Measurements from ENCODE around the gene USP49. TPM values are rescaled to one million over a fixed set of nuclear protein-coding genes. Genes with fewer than 3 reads are reported as not detected.

USP49 gene
- total RNA-seq, 1 experiment from 2014 or later, result 6.9 TPM

DNA sequence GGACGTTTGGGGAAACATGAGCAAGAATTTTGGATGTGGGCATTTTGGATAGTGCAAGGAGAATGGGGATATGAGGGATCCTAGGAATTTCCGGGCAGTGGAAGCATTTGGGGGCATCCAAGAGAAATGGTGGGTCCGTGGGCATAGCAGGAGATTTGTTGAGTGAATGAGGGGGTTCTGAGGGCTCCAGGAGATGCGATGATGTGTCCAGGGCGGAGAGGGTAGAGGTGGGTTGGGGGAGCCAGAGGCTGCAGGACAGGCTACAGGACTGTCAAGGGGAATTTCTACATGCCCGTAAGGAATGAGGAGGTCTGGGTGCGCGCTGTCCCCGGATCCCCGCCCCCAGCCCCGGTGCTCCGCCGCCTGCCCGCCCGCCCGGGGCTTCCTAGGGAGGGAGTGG, 115.8 kb downstream of the USP49 start:
- H3K9me3 ChIP-seq (ENCODE audit: control insufficient read depth in 1 of 2, insufficient read depth in 1 of 2, low read depth in 1 of 2, low read length in 2 of 2), result no peaks in the 10 kb centered on the region
- H4K20me1 ChIP-seq (ENCODE audit: insufficient read depth), result no peaks in the 10 kb centered on the region
- H3K4me2 ChIP-seq (ENCODE audit: low read length), result peak overlapping the region; percentile 92
- intact Hi-C loops (cut with micrococcal nuclease), result loop anchor here (2.0 to 10.0 kb wide), 2 partner anchors 45 to 175 kb away; partner anchors contain the start of gene TFEB
- RAD21 ChIA-PET (ENCODE audit: low non-redundant PET in 1 of 2, low total read pairs in 2 of 2, uncharacterized antibody in 2 of 2, unreplicated experiment in 2 of 2), result no interaction called here
- CTCF ChIA-PET, result interaction anchor here (0.7 to 0.8 kb wide), 2 partner anchors 11 to 266 kb away, joined by 3 to 4 read pairs; no protein-coding TSS in a partner anchor
- TF ChIP-seq, protein P1, sequence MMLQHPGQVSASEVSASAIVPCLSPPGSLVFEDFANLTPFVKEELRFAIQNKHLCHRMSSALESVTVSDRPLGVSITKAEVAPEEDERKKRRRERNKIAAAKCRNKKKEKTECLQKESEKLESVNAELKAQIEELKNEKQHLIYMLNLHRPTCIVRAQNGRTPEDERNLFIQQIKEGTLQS (IDR thresholded peaks at IDR 0.05), result no peak
- no peak for TF ChIP-seq CEBPB (IDR thresholded peaks at IDR 0.05; ENCODE audit: low read depth)
- TF ChIP-seq, protein P2, sequence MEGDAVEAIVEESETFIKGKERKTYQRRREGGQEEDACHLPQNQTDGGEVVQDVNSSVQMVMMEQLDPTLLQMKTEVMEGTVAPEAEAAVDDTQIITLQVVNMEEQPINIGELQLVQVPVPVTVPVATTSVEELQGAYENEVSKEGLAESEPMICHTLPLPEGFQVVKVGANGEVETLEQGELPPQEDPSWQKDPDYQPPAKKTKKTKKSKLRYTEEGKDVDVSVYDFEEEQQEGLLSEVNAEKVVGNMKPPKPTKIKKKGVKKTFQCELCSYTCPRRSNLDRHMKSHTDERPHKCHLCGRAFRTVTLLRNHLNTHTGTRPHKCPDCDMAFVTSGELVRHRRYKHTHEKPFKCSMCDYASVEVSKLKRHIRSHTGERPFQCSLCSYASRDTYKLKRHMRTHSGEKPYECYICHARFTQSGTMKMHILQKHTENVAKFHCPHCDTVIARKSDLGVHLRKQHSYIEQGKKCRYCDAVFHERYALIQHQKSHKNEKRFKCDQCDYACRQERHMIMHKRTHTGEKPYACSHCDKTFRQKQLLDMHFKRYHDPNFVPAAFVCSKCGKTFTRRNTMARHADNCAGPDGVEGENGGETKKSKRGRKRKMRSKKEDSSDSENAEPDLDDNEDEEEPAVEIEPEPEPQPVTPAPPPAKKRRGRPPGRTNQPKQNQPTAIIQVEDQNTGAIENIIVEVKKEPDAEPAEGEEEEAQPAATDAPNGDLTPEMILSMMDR (IDR thresholded peaks at IDR 0.05 in 2 of 3, conservative IDR thresholded peaks at IDR 0.05 in 1 of 3; ENCODE audit: borderline replicate concordance in 1 of 3, insufficient read depth in 1 of 3, low read depth in 2 of 3, low read length in 2 of 3), result no peak
- no peak for TF ChIP-seq EZH2phosphoT487 (IDR thresholded peaks at IDR 0.05; ENCODE audit: borderline replicate concordance)
- TF ChIP-seq ZFX (IDR thresholded peaks at IDR 0.05), result no peak
- no peak for TF ChIP-seq RAD21 (IDR thresholded peaks at IDR 0.05; ENCODE audit: low read depth)
- TF ChIP-seq SP1 (IDR thresholded peaks at IDR 0.05; ENCODE audit: low read depth), result no peak
- no peak for TF ChIP-seq ELF1 (IDR thresholded peaks at IDR 0.05; ENCODE audit: borderline replicate concordance, low read depth)
- TF ChIP-seq TCF7L2 (IDR thresholded peaks at IDR 0.05; ENCODE audit: borderline replicate concordance, extremely low read depth, insufficient read depth, insufficient read length), result no peak
- TF ChIP-seq EZH2 (IDR thresholded peaks at IDR 0.05), result no peak
- TF ChIP-seq POLR2AphosphoS5 (IDR thresholded peaks at IDR 0.05; ENCODE audit: low read depth, low read length), result no peak
- TF ChIP-seq YY1 (IDR thresholded peaks at IDR 0.05; ENCODE audit: extremely low read depth, insufficient replicate concordance, low read depth, low read length), result no peak
- no peak for TF ChIP-seq FOSL1 (IDR thresholded peaks at IDR 0.05; ENCODE audit: low read depth)
- TF ChIP-seq, protein P3, sequence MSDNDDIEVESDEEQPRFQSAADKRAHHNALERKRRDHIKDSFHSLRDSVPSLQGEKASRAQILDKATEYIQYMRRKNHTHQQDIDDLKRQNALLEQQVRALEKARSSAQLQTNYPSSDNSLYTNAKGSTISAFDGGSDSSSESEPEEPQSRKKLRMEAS (IDR thresholded peaks at IDR 0.05), result no peak
- no peak overlapping the region for H2AFZ ChIP-seq (ENCODE audit: low read depth, low read length, poor library complexity, severe bottlenecking)
- H3K27ac ChIP-seq (ENCODE audit: low read depth, low read length), result peak overlapping the region; percentile 8; the same call in 1 of the 2 replicates
- peak overlapping the region; percentile 68 for H3K9ac ChIP-seq (ENCODE audit: low read length)
- ATAC-seq, result peak; percentile 34
- H3K27me3 ChIP-seq (ENCODE audit: insufficient read depth, low read length), result no peaks in the 10 kb centered on the region
- peak overlapping the region; percentile 77 to 83 for H3K4me3 ChIP-seq (replicated peaks in 1 of 2; ENCODE audit: low read depth in 1 of 2, low read length in 2 of 2)
- POLR2A ChIA-PET, result no interaction called here
- no peaks in the 10 kb centered on the region for H3K9me2 ChIP-seq (ENCODE audit: insufficient read depth)
- no peak for DNase-seq (ENCODE audit: low read depth, low spot score)
- peaks cover 14 to 23% of the 10 kb centered on the region in 2 experiments for H3K4me1 ChIP-seq (ENCODE audit: control insufficient read depth in 1 of 2, insufficient read depth in 2 of 2, low read length in 2 of 2)
- BruUV-seq (replicated peaks), result no TSS peak
- H3K36me3 ChIP-seq (ENCODE audit: control insufficient read depth in 1 of 2, insufficient read depth in 2 of 2, low read length in 2 of 2), result no peaks in the 10 kb centered on the region; a peak in 1 of 4 replicates
- H3K79me2 ChIP-seq (ENCODE audit: insufficient read depth, low read length), result no peaks in the 10 kb centered on the region

Measured in HCT116 (cell line).